IMR-90 (cell line): ENCODE data around the gene IRF2BP2. TPM values are rescaled to one million over a fixed set of nuclear protein-coding genes. Genes with fewer than 3 reads are reported as not detected.

Experiments used
- ATAC-seq: fragments of 200-7000 bp; cut with Tn5 transposase; 2 replicates; pipeline ENCODE4 v1.9.1; 2020; ENCODE audit warnings: low read depth, mild to moderate bottlenecking, moderate library complexity
- BruUV-seq: library from RNA; stranded (reverse); fragments of 400-500 nt; replicated peaks from 2 replicates; lab custom pipeline; 2021; lab: Mats Ljungman, UMichigan
- CTCF ChIA-PET: fragments of 300-600 bp; formaldehyde crosslinking; extraction: SDS; loops from one replicate; lab custom pipeline; 2021; ENCODE audit warnings: antibody characterized with exemption; lab: Yijun Ruan, JAX
- POLR2A ChIA-PET: fragments of 300-600 bp; sonication (Branson Sonifier 250); formaldehyde crosslinking; loops from one replicate; lab custom pipeline; 2022; ENCODE audit warnings: antibody characterized with exemption; ENCODE audit not compliant: unreplicated experiment; lab: Charles Lee
- DNase-seq: peaks from one replicate; pipeline ENCODE4 v3.0.0; 2013
- H2AFZ ChIP-seq: replicated peaks from 2 replicates; pipeline ENCODE3; 2013; ENCODE audit warnings: low read length, mild to moderate bottlenecking; ENCODE audit not compliant: poor library complexity
- H2AK5ac ChIP-seq: 2 replicates; pipeline ENCODE4 v1.6.1; 2013; ENCODE audit warnings: low read depth, low read length, inconsistent platforms
- H2AK9ac ChIP-seq: replicated peaks from 2 replicates; pipeline ENCODE3; 2013; ENCODE audit warnings: mild to moderate bottlenecking, low read depth, low read length, moderate library complexity; ENCODE audit not compliant: poor library complexity
- H2BK120ac ChIP-seq: 2 replicates; pipeline ENCODE4 v1.6.1; 2013; ENCODE audit warnings: low read depth, low read length, inconsistent platforms
- H2BK15ac ChIP-seq: 3 replicates; pipeline ENCODE4 v1.6.1; 2013; ENCODE audit warnings: low read depth, low read length, inconsistent platforms
- H2BK20ac ChIP-seq: 2 replicates; pipeline ENCODE4 v1.6.1; 2013; ENCODE audit warnings: low read depth, mild to moderate bottlenecking, inconsistent platforms, low read length, moderate library complexity
- H2BK5ac ChIP-seq: 2 replicates; pipeline ENCODE4 v1.6.1; 2013; ENCODE audit warnings: mild to moderate bottlenecking, low read depth, low read length, inconsistent platforms; ENCODE audit not compliant: poor library complexity, severe bottlenecking
- H3K14ac ChIP-seq: replicated peaks from 2 replicates; pipeline ENCODE4 v1.6.1; 2013; ENCODE audit warnings: low read depth, low read length, inconsistent platforms
- H3K18ac ChIP-seq: 2 replicates; pipeline ENCODE4 v1.6.1; 2013; ENCODE audit warnings: low read depth, low read length, control low read depth
- H3K23ac ChIP-seq: 2 replicates; pipeline ENCODE4 v1.6.1; 2013; ENCODE audit warnings: low read depth, low read length, inconsistent platforms
- H3K27ac ChIP-seq: 2 replicates; pipeline ENCODE4 v1.5.1; 2013; ENCODE audit warnings: mild to moderate bottlenecking, control low read depth, low read length; ENCODE audit not compliant: insufficient read depth
- H3K27me3 ChIP-seq: 2 replicates; pipeline ENCODE4 v1.6.1; 2013; ENCODE audit warnings: low read length; ENCODE audit not compliant: control insufficient read depth, insufficient read depth
- H3K36me3 ChIP-seq: 2 replicates; pipeline ENCODE4 v1.6.1; 2013; ENCODE audit warnings: low read length, mixed read lengths; ENCODE audit not compliant: control insufficient read depth, insufficient read depth
- H3K4ac ChIP-seq: 2 replicates; pipeline ENCODE4 v1.6.1; 2013; ENCODE audit warnings: low read depth, low read length, inconsistent platforms
- H3K4me1 ChIP-seq: 2 replicates; pipeline ENCODE4 v1.6.1; 2013; ENCODE audit warnings: low read length, mixed read lengths; ENCODE audit not compliant: control insufficient read depth, insufficient read depth
- H3K4me2 ChIP-seq: 2 replicates; pipeline ENCODE4 v1.6.1; 2013; ENCODE audit warnings: low read depth, mild to moderate bottlenecking, control low read depth, low read length, moderate library complexity
- H3K4me3 ChIP-seq: 2 replicates; pipeline ENCODE4 v1.5.1; 2013; ENCODE audit warnings: low read depth, mild to moderate bottlenecking, control low read depth, low read length, moderate library complexity; ENCODE audit not compliant: insufficient read depth
- H3K56ac ChIP-seq: 2 replicates; pipeline ENCODE4 v1.6.1; 2013; ENCODE audit warnings: low read length, inconsistent platforms; ENCODE audit not compliant: insufficient read depth; ENCODE audit errors: extremely low read depth
- H3K79me1 ChIP-seq, 2 experiments: 2 replicates each; pipeline ENCODE4 v1.6.1; 2013; ENCODE audit warnings: low read length in 2 of 2, inconsistent platforms in 1 of 2, low read depth in 1 of 2
- H3K9ac ChIP-seq: 2 replicates; pipeline ENCODE4 v1.6.1; 2013; ENCODE audit warnings: low read depth, low read length, control low read depth
- H3K9me1 ChIP-seq: 2 replicates; pipeline ENCODE4 v1.6.1; 2013; ENCODE audit warnings: low read length, inconsistent platforms; ENCODE audit not compliant: insufficient read depth
- H3K9me3 ChIP-seq: 2 replicates; pipeline ENCODE4 v1.6.1; 2013; ENCODE audit warnings: low read length; ENCODE audit not compliant: control insufficient read depth, insufficient read depth
- H4K20me1 ChIP-seq: 2 replicates; pipeline ENCODE4 v1.6.1; 2013; ENCODE audit warnings: low read length, inconsistent platforms; ENCODE audit not compliant: insufficient read depth
- H4K5ac ChIP-seq: 2 replicates; pipeline ENCODE4 v1.6.1; 2013; ENCODE audit warnings: mild to moderate bottlenecking, low read depth, low read length, control low read depth
- H4K8ac ChIP-seq, 2 experiments: 2 replicates each; pipeline ENCODE4 v1.6.1; 2013; ENCODE audit warnings: low read depth in 2 of 2, low read length in 2 of 2, control low read depth in 1 of 2, inconsistent platforms in 1 of 2
- H4K91ac ChIP-seq: 2 replicates; pipeline ENCODE4 v1.6.1; 2013; ENCODE audit warnings: low read depth, low read length, inconsistent platforms; ENCODE audit not compliant: insufficient read depth
- BHLHE40 ChIP-seq: fragments of 150-350 bp; IDR thresholded peaks from 2 replicates; pipeline ENCODE4 v1.6.1; 2016; ENCODE audit warnings: mild to moderate bottlenecking, low read depth, low read length
- CEBPB ChIP-seq: IDR thresholded peaks from 2 replicates; pipeline ENCODE4 v1.6.1; 2012; ENCODE audit warnings: low read depth, low read length, improper control_type of control experiment
- CHD1 ChIP-seq: IDR thresholded peaks from 2 replicates; pipeline ENCODE4 v1.6.1; 2012; ENCODE audit warnings: low read depth, low read length, improper control_type of control experiment
- FOS ChIP-seq: fragments of 150-350 bp; IDR thresholded peaks from 2 replicates; pipeline ENCODE4 v1.6.1; 2016; ENCODE audit warnings: low read depth, low read length
- MAFK ChIP-seq: IDR thresholded peaks from 2 replicates; pipeline ENCODE4 v1.6.1; 2012; ENCODE audit warnings: low read depth, low read length, improper control_type of control experiment
- MAZ ChIP-seq: IDR thresholded peaks from 2 replicates; pipeline ENCODE4 v1.6.1; 2012; ENCODE audit warnings: low read depth, mild to moderate bottlenecking, low read length, improper control_type of control experiment, moderate library complexity, borderline replicate concordance
- MXI1 ChIP-seq: IDR thresholded peaks from 2 replicates; pipeline ENCODE4 v1.6.1; 2012; ENCODE audit warnings: low read depth, mild to moderate bottlenecking, low read length, moderate library complexity, borderline replicate concordance
- NFE2L2 ChIP-seq: fragments of 150-350 bp; IDR thresholded peaks from 2 replicates; pipeline ENCODE4 v1.6.1; 2016; ENCODE audit warnings: low read depth, mild to moderate bottlenecking, low read length
- POLR2A ChIP-seq: IDR thresholded peaks from 2 replicates; pipeline ENCODE4 v1.6.1; 2012; ENCODE audit warnings: mild to moderate bottlenecking, low read depth, low read length
- RAD21 ChIP-seq: IDR thresholded peaks from 2 replicates; pipeline ENCODE4 v1.6.1; 2012; ENCODE audit warnings: low read length, improper control_type of control experiment
- RCOR1 ChIP-seq: IDR thresholded peaks from 2 replicates; pipeline ENCODE4 v1.6.1; 2012; ENCODE audit warnings: mild to moderate bottlenecking, low read length, improper control_type of control experiment; ENCODE audit not compliant: insufficient replicate concordance
- RFX5 ChIP-seq: IDR thresholded peaks from 2 replicates; pipeline ENCODE4 v1.8.0; 2012; ENCODE audit warnings: low read depth, mild to moderate bottlenecking, low read length, moderate library complexity
- SMC3 ChIP-seq: fragments of 150-350 bp; IDR thresholded peaks from 2 replicates; pipeline ENCODE4 v1.6.1; 2016; ENCODE audit warnings: low read depth, mild to moderate bottlenecking, antibody characterized with exemption, low read length, moderate library complexity
- WGBS, 2 experiments: methylation state at CpG; one replicate each; pipeline versions ENCODE4 v1.1.5 to v1.1.7; 2013; ENCODE audit warnings: missing lambda C conversion rate in 2 of 2; ENCODE audit not compliant: insufficient read length in 1 of 2; ENCODE audit errors: extremely low coverage in 2 of 2; 5-methylcytosine and 5-hydroxymethylcytosine counted together
- dilution Hi-C: fragments of 300-500 bp; cut with HindIII; formaldehyde crosslinking; loops from one replicate; pipeline ENCODE4 v1.14.3; 2018; ENCODE audit warnings: low sequenced_read_pairs; ENCODE audit not compliant: unreplicated experiment
- in situ Hi-C: fragments of 300-500 bp; cut with MboI; formaldehyde crosslinking; loops from 3 replicates; pipeline ENCODE4 v1.14.3; 2019; ENCODE audit warnings: low sequenced_read_pairs, inconsistent platforms, mixed read lengths
- intact Hi-C: fragments of 100-400 bp; cut with micrococcal nuclease; formaldehyde crosslinking; loops from 2 replicates; pipeline ENCODE4 v1.10.0; 2022
- polyA plus RNA-seq, 3 experiments: library from polyadenylated mRNA; depleted of rRNA; stranded (reverse); fragments of >200 nt; gene quantifications; 2 replicates each; pipeline ENCODE4 v1.2.3, GENCODE V29; 2012; ENCODE audit warnings: low replicate concordance in 1 of 3
- total RNA-seq: library from RNA; depleted of rRNA; stranded (reverse); fragments of >200 nt; gene quantifications from 2 replicates; pipeline ENCODE4 v1.2.3, GENCODE V29; 2012
- TF ChIP-seq, protein P1 (sequence below): fragments of 150-350 bp; IDR thresholded peaks from 2 replicates; pipeline ENCODE4 v1.6.1; 2017; ENCODE audit warnings: mild to moderate bottlenecking, antibody characterized with exemption, low read length, low read depth
- TF ChIP-seq, protein P2 (sequence below): fragments of 150-350 bp; IDR thresholded peaks from 2 replicates; pipeline ENCODE4 v1.6.1; 2016; ENCODE audit warnings: low read depth, mild to moderate bottlenecking, low read length, moderate library complexity, borderline replicate concordance
- TF ChIP-seq, protein P3 (sequence below): conservative IDR thresholded peaks from 2 replicates; pipeline ENCODE4 v1.5.1; 2012; ENCODE audit warnings: mild to moderate bottlenecking, low read depth, low read length, improper control_type of control experiment

Gene IRF2BP2
- total and polyA plus RNA-seq, 2 of the 4 experiments (the other 2 are of a cell fraction), result 47.0 to 66.6 TPM

DNA sequence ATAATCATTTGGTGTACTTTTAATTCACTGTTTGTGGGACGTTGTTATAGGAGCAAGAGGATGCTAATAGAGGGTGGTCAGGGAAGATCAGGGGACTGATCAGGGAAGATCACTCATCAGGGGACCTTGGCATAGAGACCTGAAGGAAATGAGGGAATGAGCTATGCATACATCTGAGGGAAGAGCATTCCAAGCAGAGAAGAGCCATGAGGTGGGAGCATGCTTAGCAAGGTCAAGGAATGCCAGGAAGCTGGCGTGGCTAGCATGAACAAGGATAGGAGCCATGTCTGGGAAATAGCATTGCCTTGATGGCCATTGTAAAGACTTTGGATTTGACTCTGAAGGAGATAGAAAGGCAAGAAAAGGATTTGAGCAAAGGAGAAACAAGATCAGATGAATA lies 14.1 kb downstream of the IRF2BP2 start:
- Histone ChIP-seq H2BK20ac (no peak overlapping the region), H3K23ac (no peak overlapping the region), H3K14ac (no peak overlapping the region), H3K4me2 (no peak overlapping the region), H2AFZ (no peak overlapping the region), H2BK15ac (no peak overlapping the region), H3K9ac (no peak overlapping the region), H2AK5ac (no peak overlapping the region; the same call in 1 of the 2 replicates), H3K27ac (no peak overlapping the region), H3K9me1 (no peaks in the 10 kb centered on the region), H3K4me3 (no peak overlapping the region), H3K79me1 (peaks cover 6 to 7% of the 10 kb centered on the region in 2 experiments), H3K4ac (no peak overlapping the region), H2AK9ac (no peak overlapping the region), H2BK120ac (no peak overlapping the region), H3K4me1 (peaks cover 6% of the 10 kb centered on the region), H4K8ac (no peak overlapping the region), H3K56ac (no peak overlapping the region), H3K18ac (no peak overlapping the region), H4K20me1 (no peaks in the 10 kb centered on the region), H3K27me3 (no peaks in the 10 kb centered on the region), H4K91ac (no peak overlapping the region), H4K5ac (no peak overlapping the region), H2BK5ac (no peak overlapping the region), H3K36me3 (no peaks in the 10 kb centered on the region), H3K9me3 (no peaks in the 10 kb centered on the region)
- WGBS, 2 experiments, result 100% methylated on average over 1 of the region's 2 CpGs; no CpG with 5 or more reads in 1 of the 2 experiments
- in situ Hi-C loops (loop anchor here (5.0 to 25.0 kb wide), 2 partner anchors 49 to 484 kb away; no protein-coding TSS in a partner anchor), dilution Hi-C loops (no loop called here), intact Hi-C loops (no loop called here)
- BruUV-seq, result no TSS peak
- DNase-seq, result no peak
- no peak for ATAC-seq
- TF ChIP-seq RFX5 (no peak), CEBPB (no peak), MAFK (no peak), CHD1 (no peak), RAD21 (no peak), RCOR1 (no peak), SMC3 (no peak), POLR2A (no peak), MAZ (no peak), NFE2L2 (no peak), MXI1 (no peak), BHLHE40 (no peak), FOS (no peak)
- TF ChIP-seq, protein P1, sequence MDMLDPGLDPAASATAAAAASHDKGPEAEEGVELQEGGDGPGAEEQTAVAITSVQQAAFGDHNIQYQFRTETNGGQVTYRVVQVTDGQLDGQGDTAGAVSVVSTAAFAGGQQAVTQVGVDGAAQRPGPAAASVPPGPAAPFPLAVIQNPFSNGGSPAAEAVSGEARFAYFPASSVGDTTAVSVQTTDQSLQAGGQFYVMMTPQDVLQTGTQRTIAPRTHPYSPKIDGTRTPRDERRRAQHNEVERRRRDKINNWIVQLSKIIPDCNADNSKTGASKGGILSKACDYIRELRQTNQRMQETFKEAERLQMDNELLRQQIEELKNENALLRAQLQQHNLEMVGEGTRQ, result no peak
- TF ChIP-seq, protein P2, sequence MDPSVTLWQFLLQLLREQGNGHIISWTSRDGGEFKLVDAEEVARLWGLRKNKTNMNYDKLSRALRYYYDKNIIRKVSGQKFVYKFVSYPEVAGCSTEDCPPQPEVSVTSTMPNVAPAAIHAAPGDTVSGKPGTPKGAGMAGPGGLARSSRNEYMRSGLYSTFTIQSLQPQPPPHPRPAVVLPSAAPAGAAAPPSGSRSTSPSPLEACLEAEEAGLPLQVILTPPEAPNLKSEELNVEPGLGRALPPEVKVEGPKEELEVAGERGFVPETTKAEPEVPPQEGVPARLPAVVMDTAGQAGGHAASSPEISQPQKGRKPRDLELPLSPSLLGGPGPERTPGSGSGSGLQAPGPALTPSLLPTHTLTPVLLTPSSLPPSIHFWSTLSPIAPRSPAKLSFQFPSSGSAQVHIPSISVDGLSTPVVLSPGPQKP, result no peak
- TF ChIP-seq, protein P3, sequence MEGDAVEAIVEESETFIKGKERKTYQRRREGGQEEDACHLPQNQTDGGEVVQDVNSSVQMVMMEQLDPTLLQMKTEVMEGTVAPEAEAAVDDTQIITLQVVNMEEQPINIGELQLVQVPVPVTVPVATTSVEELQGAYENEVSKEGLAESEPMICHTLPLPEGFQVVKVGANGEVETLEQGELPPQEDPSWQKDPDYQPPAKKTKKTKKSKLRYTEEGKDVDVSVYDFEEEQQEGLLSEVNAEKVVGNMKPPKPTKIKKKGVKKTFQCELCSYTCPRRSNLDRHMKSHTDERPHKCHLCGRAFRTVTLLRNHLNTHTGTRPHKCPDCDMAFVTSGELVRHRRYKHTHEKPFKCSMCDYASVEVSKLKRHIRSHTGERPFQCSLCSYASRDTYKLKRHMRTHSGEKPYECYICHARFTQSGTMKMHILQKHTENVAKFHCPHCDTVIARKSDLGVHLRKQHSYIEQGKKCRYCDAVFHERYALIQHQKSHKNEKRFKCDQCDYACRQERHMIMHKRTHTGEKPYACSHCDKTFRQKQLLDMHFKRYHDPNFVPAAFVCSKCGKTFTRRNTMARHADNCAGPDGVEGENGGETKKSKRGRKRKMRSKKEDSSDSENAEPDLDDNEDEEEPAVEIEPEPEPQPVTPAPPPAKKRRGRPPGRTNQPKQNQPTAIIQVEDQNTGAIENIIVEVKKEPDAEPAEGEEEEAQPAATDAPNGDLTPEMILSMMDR, result no peak
- ChIA-PET CTCF (no interaction called here), POLR2A (no interaction called here)
